Ovary (tissue), 9 donors: ENCODE results near the gene TXNDC12. TPM values are rescaled to one million over a fixed set of nuclear protein-coding genes. Genes with fewer than 3 reads are reported as not detected.

Experiments used
- DNase-seq, 5 donors: peaks; one replicate each; pipeline ENCODE4 v3.0.0-alpha.2; 2019 to 2020
- H3K27ac ChIP-seq, 2 donors: fragments of 200-600 bp; one replicate each; pipeline versions ENCODE4 v1.5.1 to v1.8.0; 2019 to 2022
- H3K27me3 ChIP-seq: fragments of 200-600 bp; one replicate; pipeline ENCODE4 v1.8.0; 2022
- H3K36me3 ChIP-seq: fragments of 200-600 bp; sonication (generic); one replicate; pipeline ENCODE4 v1.5.1; 2019
- H3K4me1 ChIP-seq: one replicate; pipeline ENCODE4 v1.8.1; 2013; ENCODE audit warnings: mild to moderate bottlenecking, moderate library complexity; ENCODE audit not compliant: insufficient read depth
- H3K4me3 ChIP-seq: fragments of 200-600 bp; sonication (generic); one replicate; pipeline ENCODE4 v1.5.1; 2017
- H3K9me3 ChIP-seq, 2 donors: fragments of 200-600 bp in 1 of 2; sonication (generic) in 1 of 2; one replicate each; pipeline versions ENCODE4 v1.5.1 to v1.8.1; 2013 to 2019; ENCODE audit warnings: mild to moderate bottlenecking in 1 of 2, moderate library complexity in 1 of 2
- CTCF ChIP-seq, 3 donors: fragments of 450-650 bp in 2 of 3; fragments of 200-600 bp in 1 of 3; IDR thresholded peaks; one replicate each; pipeline versions ENCODE4 v1.5.1 to v1.8.0; 2016 to 2022; ENCODE audit warnings: antibody characterized with exemption in 3 of 3, mild to moderate bottlenecking in 1 of 3
- EP300 ChIP-seq: sonication (generic); formaldehyde crosslinking; IDR thresholded peaks from one replicate; pipeline ENCODE4 v1.6.1; 2017; ENCODE audit warnings: antibody characterized with exemption
- POLR2A ChIP-seq: fragments of 450-650 bp; IDR thresholded peaks from one replicate; pipeline ENCODE4 v1.6.1; 2017; ENCODE audit warnings: antibody characterized with exemption, mild to moderate bottlenecking, moderate library complexity
- WGBS, 3 donors: extraction: QIAGEN DNeasy Blood & Tissue Kit in 1 of 3; methylation state at CpG; one replicate each; pipeline versions ENCODE4 v1.1.5 to v1.1.7; 2013 to 2017; 5-methylcytosine and 5-hydroxymethylcytosine counted together
- intact Hi-C, 4 donors: fragments of 100-400 bp; cut with DNase I; formaldehyde crosslinking; loops; one replicate each; pipeline versions ENCODE4 v1.11.0 to v1.15.1; 2022 to 2023
- polyA plus RNA-seq, 2 donors: library from polyadenylated mRNA; stranded (reverse); fragments of 200-250 nt in 1 of 2; fragments of 350-450 nt in 1 of 2; fragmentation: Illumina TruSeq in 1 of 2; extraction: RNeasy Lipid Tissue Mini Kit (QIAGEN cat#74804) in 1 of 2; gene quantifications; one replicate each; pipeline ENCODE4 v1.2.3, GENCODE V29; 2013 to 2014
- total RNA-seq, 7 donors: library from RNA; depleted of rRNA in 2 of 7; stranded (reverse); fragments of >200 nt in 2 of 7; fragmentation: NEBNext Ultra II Directional in 3 of 7; extraction: Animal tissue kit (Norgen Biotek cat#: 25700) in 3 of 7; gene quantifications; one replicate each; pipeline versions ENCODE4 v1.1.0 to v1.2.4, GENCODE V29; 2016 to 2023
- donor health status: DM: no; HTN: no; CAD: no; lungs with moderate emphysema.
- donor health status: DM: no; HTN: no; CAD: no.
- donor health status: Bipolar disorder and iron deficiency.
- donor health status: DM: yes; HTN: yes; CAD: no.
- donor health status: DM: no; HTN: no; CAD: no.
- donor health status: DM: yes; HTN: yes; CAD: no.

The TXNDC12 gene
- total and polyA plus RNA-seq, 9 donors, result 27.3 to 52.8 (median 37.5) TPM

- no peaks in the 10 kb centered on the region for H3K27me3 ChIP-seq
- WGBS, 3 donors, result 90 to 95% (median 93%) methylated on average over 3 of the region's 3 CpGs
- no peak overlapping the region for H3K4me3 ChIP-seq
- no peaks in the 10 kb centered on the region for H3K4me1 ChIP-seq
- H3K9me3 ChIP-seq, result no peaks in the 10 kb centered on the region
- no peaks in the 10 kb centered on the region for H3K36me3 ChIP-seq
- TF ChIP-seq EP300 (no peak), CTCF (IDR thresholded peaks at IDR 0.05) (no peak), POLR2A (no peak)
- H3K27ac ChIP-seq, result no peak overlapping the region
- DNase-seq, result no peak
- intact Hi-C loops, result no loop called here
Measured at GRCh38 chr1:51982161-51982560, 72.8 kb downstream of the TXNDC12 start.

- WGBS, 3 donors, result 88 to 91% (median 90%) methylated on average over 1 of the region's 1 CpG
- Histone ChIP-seq H3K4me3 (no peak overlapping the region), H3K9me3 (no peaks in the 10 kb centered on the region), H3K36me3 (no peaks in the 10 kb centered on the region), H3K4me1 (no peaks in the 10 kb centered on the region), H3K27ac (no peak overlapping the region), H3K27me3 (no peaks in the 10 kb centered on the region)
- intact Hi-C loops, result no loop called here
- DNase-seq, result no peak
- no peak for TF ChIP-seq CTCF (IDR thresholded peaks at IDR 0.05)
- no peak for TF ChIP-seq POLR2A
- TF ChIP-seq EP300, result no peak
Measured at GRCh38 chr1:51981555-51981954, 73.4 kb downstream of the TXNDC12 start.

GRCh38 chr1:51978099-51978498, 76.9 kb downstream of the TXNDC12 start:
- intact Hi-C loops, result no loop called here
- no peak for TF ChIP-seq EP300
- no peak for TF ChIP-seq POLR2A
- no peak for TF ChIP-seq CTCF (IDR thresholded peaks at IDR 0.05)
- no peaks in the 10 kb centered on the region for H3K36me3 ChIP-seq
- H3K27ac ChIP-seq, result no peak overlapping the region
- H3K4me1 ChIP-seq, result no peaks in the 10 kb centered on the region
- no peaks in the 10 kb centered on the region for H3K27me3 ChIP-seq
- H3K4me3 ChIP-seq, result no peak overlapping the region
- no peaks in the 10 kb centered on the region for H3K9me3 ChIP-seq
- DNase-seq, result no peak

- WGBS, 3 donors, result 87 to 92% (median 89%) methylated on average over 12 of the region's 12 CpGs
- no peaks in the 10 kb centered on the region for H3K27me3 ChIP-seq
- no peaks in the 10 kb centered on the region for H3K36me3 ChIP-seq
- intact Hi-C loops, result no loop called here
- TF ChIP-seq EP300 (no peak), CTCF (IDR thresholded peaks at IDR 0.05) (no peak), POLR2A (no peak)
- H3K9me3 ChIP-seq, result no peaks in the 10 kb centered on the region
- DNase-seq, result no peak
- H3K4me1 ChIP-seq, result no peaks in the 10 kb centered on the region
- H3K4me3 ChIP-seq, result no peak overlapping the region
- H3K27ac ChIP-seq, result no peak overlapping the region
Measured at GRCh38 chr1:51976846-51977602, 78.0 kb downstream of the TXNDC12 start.
